ENCODE results near the gene GALNT16.

GALNT16 gene

GRCh38 chr14:69240527-69241173 is 19.3 kb upstream of the GALNT16 start:
- no peak overlapping the region for H3K27ac ChIP-seq
- no peak for DNase-seq (ENCODE audit: low spot score)
- CTCF ChIA-PET = interaction anchor here (1.4 kb wide), 1 partner anchor 219 kb away, joined by 3 read pairs; no protein-coding TSS in a partner anchor
- no peak for TF ChIP-seq CTCF (conservative IDR thresholded peaks at IDR 0.05; ENCODE audit: low read depth)
- POLR2A ChIA-PET (ENCODE audit: low non-redundant PET) = no interaction called here

- POLR2A ChIA-PET (ENCODE audit: low non-redundant PET) = no interaction called here
- H3K27ac ChIP-seq = no peak overlapping the region
- no peak for DNase-seq (ENCODE audit: low spot score)
- CTCF ChIA-PET = interaction anchor here (0.5 to 1.4 kb wide), 3 partner anchors 218 to 1759 kb away, joined by 3 read pairs; no protein-coding TSS in a partner anchor
- no peak for TF ChIP-seq CTCF (conservative IDR thresholded peaks at IDR 0.05; ENCODE audit: low read depth)
These were observed 18.4 kb upstream of the GALNT16 start for GRCh38 chr14:69241577-69241976.

- peak; percentile 79 for DNase-seq (ENCODE audit: low spot score)
- TF ChIP-seq CTCF (conservative IDR thresholded peaks at IDR 0.05; ENCODE audit: low read depth) = peak; percentile 76
- ChIA-PET POLR2A (ENCODE audit: low non-redundant PET) (no interaction called here), CTCF (interaction anchor here (0.5 to 1.4 kb wide), 14 partner anchors 17 to 1760 kb away, joined by 3 to 5 read pairs (median 3); no protein-coding TSS in a partner anchor)
- no peak overlapping the region for H3K27ac ChIP-seq
These were observed 17.4 kb upstream of the GALNT16 start for GRCh38 chr14:69242311-69243224.

GRCh38 chr14:69244946-69245345 is 15.0 kb upstream of the GALNT16 start:
- no peak overlapping the region for H3K27ac ChIP-seq
- CTCF ChIA-PET = no interaction called here
- TF ChIP-seq CTCF (conservative IDR thresholded peaks at IDR 0.05; ENCODE audit: low read depth) = no peak
- POLR2A ChIA-PET (ENCODE audit: low non-redundant PET) = no interaction called here
- DNase-seq (ENCODE audit: low spot score) = no peak

- ChIA-PET CTCF (no interaction called here), POLR2A (ENCODE audit: low non-redundant PET) (no interaction called here)
- H3K27ac ChIP-seq = no peak overlapping the region
- no peak for TF ChIP-seq CTCF (conservative IDR thresholded peaks at IDR 0.05; ENCODE audit: low read depth)
- no peak for DNase-seq (ENCODE audit: low spot score)
These were observed 13.6 kb upstream of the GALNT16 start for GRCh38 chr14:69246331-69246730.

- ChIA-PET POLR2A (ENCODE audit: low non-redundant PET) (no interaction called here), CTCF (interaction anchor here (0.5 to 0.9 kb wide), 5 partner anchors 38 to 1318 kb away, joined by 3 to 4 read pairs (median 3); no protein-coding TSS in a partner anchor)
- no peak for DNase-seq (ENCODE audit: low spot score)
- no peak for TF ChIP-seq CTCF (conservative IDR thresholded peaks at IDR 0.05; ENCODE audit: low read depth)
- H3K27ac ChIP-seq = no peak overlapping the region
These were observed 12.1 kb upstream of the GALNT16 start for GRCh38 chr14:69247676-69248440.

Measured in RWPE1 (cell line).